GM18508 (cell line): ENCODE measurements around the gene STK4.
A peak's percentile ranks its signal among the peaks of the same experiment; 100 is the strongest.

Source experiments
- ATAC-seq: cut with Tn5 transposase; IDR thresholded peaks from one replicate; pipeline ENCODE4 v1.9.1; 2021; ENCODE audit warnings: moderate number of reproducible peaks; ENCODE audit not compliant: insufficient read depth, unreplicated experiment

The STK4 gene

GRCh38 chr20:44966030-44966961 lies at the start of gene STK4:
TSS of gene STK4 (plus strand) at chr20:44966512. CDS start at chr20:44966569, 57 bp downstream.
- ATAC-seq = peak; percentile 30

GRCh38 chr20:44916586-44916985 lies 49.7 kb upstream of the STK4 start:
- no peak for ATAC-seq

- ATAC-seq = no peak
Observed at GRCh38 chr20:44917399-44917798, 48.9 kb upstream of the STK4 start.

GRCh38 chr20:44918342-44918741 lies 48.0 kb upstream of the STK4 start:
- no peak for ATAC-seq

- ATAC-seq = no peak
Observed at GRCh38 chr20:44918761-44919160, 47.6 kb upstream of the STK4 start.

- no peak for ATAC-seq
Observed at GRCh38 chr20:44921447-44921846, 44.9 kb upstream of the STK4 start.

- no peak for ATAC-seq
Observed at GRCh38 chr20:44924541-44924940, 41.8 kb upstream of the STK4 start.

GRCh38 chr20:44928595-44928994 lies 37.7 kb upstream of the STK4 start:
- ATAC-seq = no peak

- no peak for ATAC-seq
Observed at GRCh38 chr20:44930517-44931168, 35.7 kb upstream of the STK4 start.

- ATAC-seq = no peak
Observed at GRCh38 chr20:44931911-44932310, 34.4 kb upstream of the STK4 start.

- no peak for ATAC-seq
Observed at GRCh38 chr20:44932916-44933315, 33.4 kb upstream of the STK4 start.

GRCh38 chr20:44936510-44936909 lies 29.8 kb upstream of the STK4 start:
- ATAC-seq = no peak

GRCh38 chr20:44938637-44939036 lies 27.7 kb upstream of the STK4 start:
- ATAC-seq = no peak

GRCh38 chr20:44941120-44941691 lies 25.1 kb upstream of the STK4 start:
- ATAC-seq = no peak

- no peak for ATAC-seq
Observed at GRCh38 chr20:44942264-44942973, 23.9 kb upstream of the STK4 start.

GRCh38 chr20:44943828-44944227 lies 22.5 kb upstream of the STK4 start:
- no peak for ATAC-seq

GRCh38 chr20:44945261-44945660 lies 21.1 kb upstream of the STK4 start:
- ATAC-seq = no peak

GRCh38 chr20:44946271-44946852 lies 19.9 kb upstream of the STK4 start:
- no peak for ATAC-seq

GRCh38 chr20:44948107-44948506 lies 18.2 kb upstream of the STK4 start:
- no peak for ATAC-seq

GRCh38 chr20:44948513-44948912 lies 17.8 kb upstream of the STK4 start:
- no peak for ATAC-seq
